GM12864 (cell line): ENCODE results near the gene FOXK2.

ENCODE experiments used
- DNase-seq: peaks from one replicate; pipeline ENCODE4 v3.0.0-alpha.2; 2011; ENCODE audit warnings: low read depth
- H3K4me3 ChIP-seq: 2 replicates; pipeline ENCODE4 v1.5.1; 2011; ENCODE audit warnings: mild to moderate bottlenecking, low read depth, low read length, control low read depth
- TF ChIP-seq, protein P1 (sequence below): IDR thresholded peaks from 2 replicates; pipeline ENCODE4 v1.5.1; 2011; ENCODE audit warnings: low read depth, mild to moderate bottlenecking, moderate library complexity, low read length, control low read depth, inconsistent platforms; ENCODE audit errors: missing control alignments

Gene FOXK2

DNA sequence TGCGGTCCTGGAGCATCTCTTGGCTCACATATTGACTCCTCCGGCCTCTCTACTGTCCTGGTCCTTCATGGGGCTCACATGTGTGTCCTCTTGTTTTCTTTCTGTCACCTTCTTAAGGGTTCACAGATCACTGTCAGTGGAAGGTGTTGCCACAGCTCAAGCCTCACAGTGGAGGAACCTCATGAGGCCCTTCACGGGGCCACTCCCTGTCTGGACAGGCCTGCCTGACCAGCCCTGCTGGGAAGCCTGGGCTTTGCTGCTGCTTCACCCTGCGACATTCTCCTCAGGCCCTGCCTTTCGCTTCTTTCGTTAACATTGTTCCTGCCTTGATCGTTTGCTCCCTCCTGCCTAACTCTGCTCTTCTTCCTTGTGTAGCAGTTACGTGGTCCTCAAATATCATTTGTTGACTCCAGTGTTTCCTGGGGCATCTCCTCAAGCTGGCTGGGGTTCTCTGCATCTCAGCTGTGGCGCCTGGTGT is 72.8 kb downstream of the FOXK2 start:
- no peak for DNase-seq
- TF ChIP-seq, protein P1, sequence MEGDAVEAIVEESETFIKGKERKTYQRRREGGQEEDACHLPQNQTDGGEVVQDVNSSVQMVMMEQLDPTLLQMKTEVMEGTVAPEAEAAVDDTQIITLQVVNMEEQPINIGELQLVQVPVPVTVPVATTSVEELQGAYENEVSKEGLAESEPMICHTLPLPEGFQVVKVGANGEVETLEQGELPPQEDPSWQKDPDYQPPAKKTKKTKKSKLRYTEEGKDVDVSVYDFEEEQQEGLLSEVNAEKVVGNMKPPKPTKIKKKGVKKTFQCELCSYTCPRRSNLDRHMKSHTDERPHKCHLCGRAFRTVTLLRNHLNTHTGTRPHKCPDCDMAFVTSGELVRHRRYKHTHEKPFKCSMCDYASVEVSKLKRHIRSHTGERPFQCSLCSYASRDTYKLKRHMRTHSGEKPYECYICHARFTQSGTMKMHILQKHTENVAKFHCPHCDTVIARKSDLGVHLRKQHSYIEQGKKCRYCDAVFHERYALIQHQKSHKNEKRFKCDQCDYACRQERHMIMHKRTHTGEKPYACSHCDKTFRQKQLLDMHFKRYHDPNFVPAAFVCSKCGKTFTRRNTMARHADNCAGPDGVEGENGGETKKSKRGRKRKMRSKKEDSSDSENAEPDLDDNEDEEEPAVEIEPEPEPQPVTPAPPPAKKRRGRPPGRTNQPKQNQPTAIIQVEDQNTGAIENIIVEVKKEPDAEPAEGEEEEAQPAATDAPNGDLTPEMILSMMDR, result no peak
- H3K4me3 ChIP-seq, result no peak overlapping the region

DNA sequence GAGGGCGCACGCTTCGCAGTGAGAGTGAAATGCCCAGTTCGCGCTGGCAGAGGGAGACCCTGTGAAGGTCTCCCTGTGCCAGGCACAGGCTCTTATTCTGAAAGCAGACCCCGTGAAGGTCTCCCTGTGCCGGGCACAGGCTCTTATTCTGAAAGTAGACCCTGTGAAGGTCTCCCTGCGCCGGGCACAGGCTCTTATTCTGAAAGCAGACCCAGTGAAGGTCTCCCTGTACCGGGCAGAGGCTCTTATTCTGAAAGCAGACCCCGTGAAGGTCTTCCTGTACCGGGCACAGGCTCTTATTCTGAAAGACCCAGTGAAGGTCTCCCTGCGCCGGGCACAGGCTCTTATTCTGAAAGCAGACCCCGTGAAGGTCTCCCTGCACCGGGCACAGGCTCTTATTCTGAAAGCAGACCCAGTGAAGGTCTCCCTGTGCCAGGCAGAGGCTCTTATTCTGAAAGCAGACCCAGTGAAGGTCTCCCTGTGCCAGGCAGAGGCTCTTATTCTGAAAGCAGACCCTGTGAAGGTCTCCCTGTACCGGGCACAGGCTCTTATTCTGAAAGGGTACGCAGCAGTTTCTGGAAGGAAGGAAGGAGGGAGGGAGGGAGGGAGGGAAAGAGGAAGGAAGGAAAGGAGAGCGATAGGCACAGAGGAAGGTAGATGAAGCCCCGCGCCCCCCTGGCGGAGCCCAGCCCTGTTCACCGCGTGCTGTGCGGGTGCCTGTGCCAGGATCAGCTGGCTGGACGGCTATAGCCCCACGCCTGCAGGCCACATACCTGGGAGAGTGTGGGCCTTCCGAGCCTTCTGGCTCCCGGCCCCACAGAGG is 73.4 kb downstream of the FOXK2 start:
- TF ChIP-seq, protein P1, result no peak
- peak overlapping the region; percentile 38 for H3K4me3 ChIP-seq
- DNase-seq, result peak; percentile 34

DNA sequence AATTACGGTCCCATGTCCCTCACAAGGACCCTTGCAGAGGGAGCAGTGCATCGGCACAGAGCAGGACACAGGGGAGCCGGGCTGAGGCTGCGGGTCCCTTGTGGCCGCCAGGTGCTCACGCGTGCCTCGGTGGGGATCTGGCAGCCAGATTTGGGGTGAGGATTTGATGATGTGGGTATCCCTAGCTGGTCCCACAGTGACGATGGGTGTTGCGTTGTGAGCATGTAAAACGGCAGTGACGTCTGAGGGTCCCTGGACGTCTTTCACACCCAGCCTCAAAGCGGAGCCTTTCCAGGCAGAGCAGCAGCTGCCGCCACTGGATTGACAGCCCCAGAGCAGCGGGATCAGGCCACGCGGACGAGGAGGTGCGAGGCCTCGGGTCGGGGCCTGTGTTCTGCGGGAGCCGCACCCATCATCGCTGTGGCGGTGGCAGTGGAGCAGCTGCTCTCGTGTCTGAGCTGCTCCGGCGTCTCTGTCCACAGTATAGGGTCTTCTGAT is 74.1 kb downstream of the FOXK2 start:
- peak overlapping the region; percentile 38 for H3K4me3 ChIP-seq
- DNase-seq, result no peak
- TF ChIP-seq, protein P1, result peak; percentile 16

DNA sequence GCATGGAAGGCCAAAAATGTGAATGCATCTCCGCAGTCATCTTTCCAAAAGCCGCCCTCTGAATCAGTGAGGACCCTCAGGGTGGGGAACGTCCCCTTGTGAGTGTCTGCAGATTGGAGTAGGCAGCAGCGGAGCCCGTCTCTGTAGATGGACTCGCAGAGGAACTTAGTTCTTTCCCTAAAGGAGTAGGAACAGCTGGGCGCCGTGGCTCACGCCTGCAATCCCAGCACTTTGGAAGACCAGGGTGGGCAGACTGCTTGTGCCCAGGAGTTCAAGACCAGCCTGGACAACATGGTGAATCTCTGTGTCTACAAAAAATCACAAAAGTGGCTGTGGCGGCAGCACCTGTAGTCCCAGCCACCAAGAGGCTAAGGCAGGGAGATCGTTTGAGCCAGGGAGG is 75.0 kb downstream of the FOXK2 start:
- TF ChIP-seq, protein P1, result no peak
- no peak overlapping the region for H3K4me3 ChIP-seq
- DNase-seq, result no peak

DNA sequence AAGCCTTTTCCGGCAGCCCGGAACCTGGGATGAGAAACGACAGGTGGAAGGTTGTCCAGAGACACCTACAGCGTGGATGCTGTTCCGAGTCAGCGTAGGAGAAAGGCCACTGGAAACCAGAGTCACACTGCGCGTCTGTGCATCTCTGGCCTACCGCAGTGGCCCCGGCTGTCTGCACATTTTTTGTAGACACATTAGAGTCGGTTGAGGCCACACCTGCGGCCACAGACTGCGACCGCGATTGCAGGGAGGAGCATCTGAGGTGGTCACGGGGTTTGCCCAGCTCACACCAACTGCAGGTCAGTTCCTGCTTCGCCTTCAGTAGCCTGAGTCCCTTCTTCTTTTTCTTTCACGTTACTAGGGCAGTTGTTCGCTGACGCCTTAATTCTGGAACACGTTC is 76.4 kb downstream of the FOXK2 start:
- no peak overlapping the region for H3K4me3 ChIP-seq
- TF ChIP-seq, protein P1, result no peak
- no peak for DNase-seq

DNA sequence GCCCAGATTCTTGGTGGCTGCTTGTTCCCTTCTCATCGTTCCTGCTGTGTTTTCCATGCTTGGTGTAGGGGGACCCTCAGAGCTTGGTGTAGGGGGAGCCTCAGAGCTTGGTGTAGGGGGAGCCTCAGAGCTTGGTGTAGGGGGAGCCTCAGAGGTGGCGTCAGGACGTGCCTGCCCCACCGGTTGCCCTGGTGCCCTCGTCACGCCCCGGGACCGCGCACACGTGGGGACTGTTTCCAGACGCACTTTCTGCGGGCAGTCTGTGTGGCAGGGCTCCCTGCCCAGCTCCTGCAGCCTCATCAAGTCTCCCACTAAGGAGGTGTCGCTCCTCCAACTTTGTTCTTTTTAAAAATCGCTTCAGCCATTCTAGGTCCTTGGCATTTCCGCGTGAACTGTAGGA is 76.8 kb downstream of the FOXK2 start:
- TF ChIP-seq, protein P1, result no peak
- H3K4me3 ChIP-seq, result no peak overlapping the region
- DNase-seq, result no peak
